ENCODE measurements around the gene POMGNT1.
"Not testable (repeated sequence)": the region's sequence is repeated elsewhere in the genome, so short reads cannot be mapped to it uniquely, and the experiment has no call there.

The POMGNT1 gene

DNA sequence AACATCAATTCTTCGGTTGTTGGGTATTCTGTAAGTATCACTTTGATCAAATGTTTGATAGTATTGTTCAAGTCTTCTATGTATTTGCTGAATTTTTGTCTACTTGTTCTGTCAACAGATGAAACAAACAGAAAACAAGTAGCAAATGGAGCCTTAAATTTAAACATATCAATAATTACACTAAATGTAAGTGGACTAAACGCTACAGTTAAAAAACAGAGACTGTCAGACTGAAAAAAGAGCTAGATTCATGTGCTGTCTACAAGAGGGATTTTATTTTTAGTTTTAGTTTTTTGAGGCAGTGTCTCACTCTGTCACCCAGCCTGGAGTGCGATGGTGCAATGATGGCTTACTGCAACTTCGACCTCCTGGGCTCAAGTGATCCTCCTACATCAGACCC lies 38.6 kb upstream of the POMGNT1 start:
- DNase-seq (ENCODE audit: low read depth): no peak
- no peak overlapping the region for H3K4me3 ChIP-seq (ENCODE audit: low read depth, low read length)

DNA sequence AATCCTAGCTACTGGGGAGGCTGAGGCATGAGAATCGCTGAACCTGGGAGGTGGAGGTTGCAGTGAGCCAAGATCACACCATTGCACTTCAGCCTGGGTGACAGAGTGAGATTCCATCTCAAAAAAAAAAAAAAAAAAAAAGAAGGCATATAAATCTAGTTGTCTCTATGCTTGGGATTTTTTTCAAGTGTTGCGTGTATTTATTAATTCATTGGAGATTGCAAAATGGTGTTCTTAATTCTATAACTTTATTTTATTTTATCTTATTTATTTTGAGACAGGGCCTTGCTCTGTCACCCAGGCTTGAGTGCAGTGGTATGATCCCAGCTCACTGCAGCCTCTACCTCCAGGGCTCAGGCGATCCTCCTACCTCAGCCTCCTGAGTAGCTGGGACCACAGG lies 33.0 kb upstream of the POMGNT1 start:
- not testable (repeated sequence) for H3K4me3 ChIP-seq (ENCODE audit: low read depth, low read length); DNase-seq (ENCODE audit: low read depth)

More for the DNA sequence above, 38.6 kb upstream of the POMGNT1 start:
- TF ChIP-seq, protein P1, sequence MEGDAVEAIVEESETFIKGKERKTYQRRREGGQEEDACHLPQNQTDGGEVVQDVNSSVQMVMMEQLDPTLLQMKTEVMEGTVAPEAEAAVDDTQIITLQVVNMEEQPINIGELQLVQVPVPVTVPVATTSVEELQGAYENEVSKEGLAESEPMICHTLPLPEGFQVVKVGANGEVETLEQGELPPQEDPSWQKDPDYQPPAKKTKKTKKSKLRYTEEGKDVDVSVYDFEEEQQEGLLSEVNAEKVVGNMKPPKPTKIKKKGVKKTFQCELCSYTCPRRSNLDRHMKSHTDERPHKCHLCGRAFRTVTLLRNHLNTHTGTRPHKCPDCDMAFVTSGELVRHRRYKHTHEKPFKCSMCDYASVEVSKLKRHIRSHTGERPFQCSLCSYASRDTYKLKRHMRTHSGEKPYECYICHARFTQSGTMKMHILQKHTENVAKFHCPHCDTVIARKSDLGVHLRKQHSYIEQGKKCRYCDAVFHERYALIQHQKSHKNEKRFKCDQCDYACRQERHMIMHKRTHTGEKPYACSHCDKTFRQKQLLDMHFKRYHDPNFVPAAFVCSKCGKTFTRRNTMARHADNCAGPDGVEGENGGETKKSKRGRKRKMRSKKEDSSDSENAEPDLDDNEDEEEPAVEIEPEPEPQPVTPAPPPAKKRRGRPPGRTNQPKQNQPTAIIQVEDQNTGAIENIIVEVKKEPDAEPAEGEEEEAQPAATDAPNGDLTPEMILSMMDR (IDR thresholded peaks at IDR 0.05; ENCODE audit: control insufficient read depth, extremely low read depth, insufficient read depth): no peak

DNA sequence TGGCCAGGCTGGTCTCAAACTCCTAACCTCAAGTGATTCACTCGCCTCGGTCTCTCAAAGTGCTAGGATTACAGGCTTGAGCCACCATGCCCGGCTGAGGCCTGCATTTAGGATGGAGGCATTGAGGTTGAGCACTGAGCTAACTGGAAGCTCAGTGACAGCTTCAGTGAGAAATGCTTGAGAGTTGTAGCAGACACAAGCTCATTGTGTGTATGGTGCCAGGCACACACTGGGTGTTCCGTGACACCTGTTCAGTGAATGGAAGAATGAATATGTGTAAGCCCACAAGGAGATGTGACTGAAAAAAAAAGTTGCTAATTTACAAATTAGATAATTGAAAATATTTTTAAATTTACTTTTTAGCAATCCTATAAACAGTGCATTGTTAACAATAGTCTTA lies 26.7 kb upstream of the POMGNT1 start:
- no peak overlapping the region for H3K4me3 ChIP-seq (ENCODE audit: low read depth, low read length)
- no peak for DNase-seq (ENCODE audit: low read depth)
- TF ChIP-seq, protein P1 (IDR thresholded peaks at IDR 0.05; ENCODE audit: control insufficient read depth, extremely low read depth, insufficient read depth): no peak

DNA sequence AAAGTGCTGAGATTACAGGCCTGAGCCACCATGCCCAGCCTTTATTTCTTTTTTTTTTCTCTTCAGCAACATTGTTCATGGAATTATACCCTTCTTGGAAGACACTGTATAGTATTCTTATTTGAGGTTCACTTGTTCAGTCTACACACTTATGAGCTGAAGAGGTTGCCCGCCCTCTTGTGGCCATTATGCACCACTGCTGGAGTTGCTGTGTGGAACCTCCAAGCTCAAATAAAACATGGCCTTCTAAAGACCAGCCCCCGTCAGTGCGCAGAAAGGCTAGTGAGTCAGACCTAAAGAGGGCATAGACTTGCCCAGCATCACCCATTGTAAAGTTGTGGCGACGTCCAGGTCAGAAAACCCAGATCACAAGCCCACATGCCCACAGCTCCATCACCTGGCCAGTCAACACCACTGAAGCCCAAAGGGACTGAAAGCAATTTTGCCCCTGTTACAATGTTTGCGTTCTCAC lies 25.3 kb upstream of the POMGNT1 start:
- TF ChIP-seq, protein P1 (IDR thresholded peaks at IDR 0.05; ENCODE audit: control insufficient read depth, extremely low read depth, insufficient read depth): peak; percentile 92
- no peak overlapping the region for H3K4me3 ChIP-seq (ENCODE audit: low read depth, low read length)
- DNase-seq (ENCODE audit: low read depth): peak; percentile 78

DNA sequence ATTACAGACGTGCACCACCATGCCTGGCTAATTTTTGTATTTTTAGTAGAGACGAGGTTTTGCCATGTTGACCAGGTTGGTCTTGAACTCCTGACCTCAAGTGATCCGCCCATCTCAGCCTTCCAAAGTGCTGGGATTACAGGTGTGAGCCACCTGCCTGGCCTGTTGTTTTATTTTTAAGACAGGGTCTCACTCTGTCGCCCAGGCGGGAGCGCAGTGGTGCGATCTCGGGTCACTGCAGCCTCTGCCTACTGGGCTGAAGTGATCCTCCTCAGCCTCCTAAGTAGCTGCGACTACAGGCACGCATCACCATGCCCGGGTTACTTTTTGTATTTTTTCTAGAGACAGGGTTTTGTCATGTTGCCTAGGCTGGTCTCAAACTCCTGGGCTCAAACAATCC lies 24.8 kb upstream of the POMGNT1 start:
- not testable (repeated sequence) for DNase-seq (ENCODE audit: low read depth); H3K4me3 ChIP-seq (ENCODE audit: low read depth, low read length)

DNA sequence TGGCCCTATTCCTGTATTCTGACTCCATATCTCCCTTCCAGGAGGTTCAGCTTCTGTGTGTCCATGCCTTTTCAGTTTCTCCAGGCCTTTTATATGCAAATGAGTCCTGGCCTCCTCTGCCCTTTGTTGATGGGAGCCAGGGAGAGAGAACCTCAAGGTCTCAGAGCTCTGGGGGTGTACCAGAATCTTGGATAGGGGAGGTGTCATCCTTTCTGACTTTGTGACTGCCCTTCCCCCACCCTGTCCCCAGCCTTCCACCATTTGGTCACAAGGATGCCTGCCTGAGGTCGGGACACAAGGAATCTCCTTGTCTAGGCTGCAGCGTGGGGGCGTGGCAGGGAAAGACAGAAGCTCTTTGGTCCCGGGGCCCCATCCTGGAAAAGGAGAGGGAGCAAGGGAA lies 23.5 kb upstream of the POMGNT1 start:
- TF ChIP-seq, protein P1 (IDR thresholded peaks at IDR 0.05; ENCODE audit: control insufficient read depth, extremely low read depth, insufficient read depth): no peak
- no peak for DNase-seq (ENCODE audit: low read depth)
- no peak overlapping the region for H3K4me3 ChIP-seq (ENCODE audit: low read depth, low read length)

DNA sequence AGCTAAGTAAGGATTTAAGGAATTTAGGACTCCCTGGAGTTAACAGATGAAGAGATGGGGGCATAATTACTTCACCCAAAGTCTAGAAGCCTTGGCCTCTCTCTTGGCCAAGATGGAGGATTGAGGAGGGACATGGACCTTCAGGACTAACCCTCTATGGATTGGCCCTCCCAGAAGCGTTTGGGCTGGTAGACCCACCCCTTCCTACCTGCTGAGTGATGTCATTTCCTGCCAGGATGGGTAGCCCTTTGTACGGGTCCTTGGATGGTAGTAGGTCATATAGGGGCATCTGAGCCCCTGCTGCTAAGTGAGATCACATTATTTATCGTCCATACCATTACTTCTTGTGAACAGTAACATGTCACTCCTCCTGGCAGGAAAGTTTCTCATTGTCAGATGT lies 22.6 kb upstream of the POMGNT1 start:
- H3K4me3 ChIP-seq (ENCODE audit: low read depth, low read length): no peak overlapping the region
- no peak for DNase-seq (ENCODE audit: low read depth)
- TF ChIP-seq, protein P1 (IDR thresholded peaks at IDR 0.05; ENCODE audit: control insufficient read depth, extremely low read depth, insufficient read depth): no peak

DNA sequence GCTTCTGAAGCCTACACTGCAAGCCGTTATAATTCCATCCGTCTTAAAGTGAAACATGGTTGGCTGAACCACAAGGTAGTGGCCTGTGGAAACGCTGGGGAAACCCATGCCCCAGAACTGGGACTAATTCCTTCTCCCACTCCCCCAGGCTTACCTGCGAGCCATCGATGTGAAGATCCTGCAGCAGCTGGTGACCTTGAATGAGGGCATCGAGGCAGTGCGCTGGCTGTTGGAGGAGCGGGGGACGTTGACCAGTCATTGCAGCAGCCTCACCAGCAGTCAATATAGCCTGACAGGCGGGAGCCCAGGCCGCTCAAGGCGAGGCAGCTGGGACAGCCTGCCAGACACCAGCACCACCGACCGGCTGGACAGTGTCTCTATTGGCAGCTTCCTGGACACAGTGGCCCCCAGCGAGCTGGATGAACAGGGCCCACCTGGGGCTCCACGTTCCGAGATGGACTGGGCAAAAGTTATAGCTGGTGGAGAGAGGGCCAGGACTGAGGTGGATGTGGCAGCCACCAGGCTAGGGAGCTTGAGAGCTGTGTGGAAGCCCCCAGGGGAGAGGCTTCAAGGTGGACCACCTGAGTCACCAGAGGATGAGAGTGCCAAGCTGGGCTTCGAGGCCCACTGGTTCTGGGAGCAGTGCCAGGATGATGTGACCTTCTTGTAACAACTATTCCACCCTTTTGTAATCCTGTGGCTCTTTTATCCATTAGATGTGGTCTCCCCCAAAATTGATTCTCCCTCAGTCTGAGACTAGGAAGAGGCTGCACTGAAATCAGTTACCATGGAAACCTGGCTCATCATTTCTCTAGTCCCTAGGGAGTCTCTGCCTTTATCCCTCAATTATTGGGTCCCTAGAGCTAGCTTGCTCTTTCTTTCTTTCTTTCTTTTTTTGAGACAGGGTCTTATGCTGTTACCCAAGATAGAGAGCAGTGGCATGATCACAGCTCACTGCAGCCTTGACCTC lies 21.6 kb upstream of the POMGNT1 start:
- H3K4me3 ChIP-seq (ENCODE audit: low read depth, low read length): no peak overlapping the region
- TF ChIP-seq, protein P1 (IDR thresholded peaks at IDR 0.05; ENCODE audit: control insufficient read depth, extremely low read depth, insufficient read depth): no peak
- DNase-seq (ENCODE audit: low read depth): no peak
